Measurements from ENCODE around the gene GPC6.
A peak's percentile ranks its signal among the peaks of the same experiment; 100 is the strongest.

DNA sequence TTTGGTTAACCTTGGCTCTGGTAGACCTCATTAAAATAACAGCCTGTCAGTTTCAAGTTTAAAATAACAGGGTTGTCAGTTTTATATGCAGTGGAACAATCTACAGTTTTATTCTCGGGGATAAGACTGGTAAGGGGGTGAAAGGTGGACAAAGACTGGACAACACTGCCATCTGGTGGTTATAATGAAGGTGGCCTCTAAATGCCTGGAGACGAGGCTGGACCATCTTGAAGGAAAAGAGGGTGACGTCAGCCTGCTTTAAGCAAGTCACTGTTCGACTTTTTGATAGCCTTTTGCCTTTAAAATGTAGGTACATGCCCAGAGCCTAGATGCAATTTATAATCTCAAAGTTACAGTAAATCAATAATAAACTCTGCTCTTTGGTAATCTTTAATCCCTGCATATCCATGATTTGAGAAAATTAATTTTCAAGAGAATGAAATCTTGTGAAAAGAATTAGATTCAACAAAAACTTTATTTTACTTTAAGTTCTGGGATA, 1135.9 kb downstream of the GPC6 start:
- TF ChIP-seq, protein P1, sequence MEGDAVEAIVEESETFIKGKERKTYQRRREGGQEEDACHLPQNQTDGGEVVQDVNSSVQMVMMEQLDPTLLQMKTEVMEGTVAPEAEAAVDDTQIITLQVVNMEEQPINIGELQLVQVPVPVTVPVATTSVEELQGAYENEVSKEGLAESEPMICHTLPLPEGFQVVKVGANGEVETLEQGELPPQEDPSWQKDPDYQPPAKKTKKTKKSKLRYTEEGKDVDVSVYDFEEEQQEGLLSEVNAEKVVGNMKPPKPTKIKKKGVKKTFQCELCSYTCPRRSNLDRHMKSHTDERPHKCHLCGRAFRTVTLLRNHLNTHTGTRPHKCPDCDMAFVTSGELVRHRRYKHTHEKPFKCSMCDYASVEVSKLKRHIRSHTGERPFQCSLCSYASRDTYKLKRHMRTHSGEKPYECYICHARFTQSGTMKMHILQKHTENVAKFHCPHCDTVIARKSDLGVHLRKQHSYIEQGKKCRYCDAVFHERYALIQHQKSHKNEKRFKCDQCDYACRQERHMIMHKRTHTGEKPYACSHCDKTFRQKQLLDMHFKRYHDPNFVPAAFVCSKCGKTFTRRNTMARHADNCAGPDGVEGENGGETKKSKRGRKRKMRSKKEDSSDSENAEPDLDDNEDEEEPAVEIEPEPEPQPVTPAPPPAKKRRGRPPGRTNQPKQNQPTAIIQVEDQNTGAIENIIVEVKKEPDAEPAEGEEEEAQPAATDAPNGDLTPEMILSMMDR (IDR thresholded peaks at IDR 0.05; ENCODE audit: insufficient read depth, low read length, poor library complexity, severe bottlenecking), result peak; percentile 60
- TF ChIP-seq EZH2phosphoT487 (conservative IDR thresholded peaks at IDR 0.05; ENCODE audit: low read length), result no peak
